Measurements from ENCODE around the gene DISP3.

Gene DISP3

DNA sequence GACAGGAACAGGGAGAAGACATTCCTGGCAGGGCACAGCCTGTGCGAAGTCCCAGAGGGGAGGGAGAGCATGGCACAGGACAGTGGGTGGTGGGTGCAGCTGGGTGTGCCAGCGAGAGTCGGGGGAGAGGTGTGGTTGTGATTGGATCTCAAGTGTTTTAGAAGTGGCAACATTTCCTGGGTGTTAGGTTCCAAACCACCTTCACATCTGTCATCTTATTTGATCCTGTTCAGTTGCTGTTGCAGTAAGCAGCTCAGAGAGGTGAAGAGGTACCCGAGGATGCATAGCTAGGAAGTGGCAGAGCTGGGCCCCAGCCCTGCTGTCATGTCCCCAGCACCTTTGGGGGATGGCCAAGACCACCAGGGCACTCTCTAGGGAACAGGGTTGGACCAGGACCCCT, 22.0 kb upstream of the DISP3 start:
- no peak for DNase-seq (ENCODE audit: low read depth, low spot score)

DNA sequence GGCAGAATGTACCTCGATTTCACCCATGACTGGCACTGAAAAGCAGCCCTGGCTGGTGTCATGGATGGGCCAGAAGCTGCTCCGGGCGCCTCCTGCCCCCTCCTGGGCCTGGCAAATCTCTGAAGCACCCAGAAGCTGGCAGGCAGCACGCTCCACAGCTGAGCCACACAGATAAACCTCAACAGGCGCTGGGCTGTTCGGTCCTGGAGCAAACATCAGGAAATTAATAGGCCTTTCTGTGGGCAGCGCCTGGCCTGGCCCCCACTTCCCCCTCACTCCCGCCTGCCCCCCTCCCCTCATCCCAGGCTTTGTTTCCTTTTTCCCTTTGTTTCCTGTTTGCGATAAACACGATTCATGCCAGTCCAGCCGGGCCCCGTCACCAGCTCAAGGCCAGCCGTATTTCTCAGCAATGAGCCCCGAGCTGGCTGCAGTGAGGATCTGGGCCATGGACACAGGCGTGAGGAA, 20.1 kb upstream of the DISP3 start:
- no peak for DNase-seq (ENCODE audit: low read depth, low spot score)

DNA sequence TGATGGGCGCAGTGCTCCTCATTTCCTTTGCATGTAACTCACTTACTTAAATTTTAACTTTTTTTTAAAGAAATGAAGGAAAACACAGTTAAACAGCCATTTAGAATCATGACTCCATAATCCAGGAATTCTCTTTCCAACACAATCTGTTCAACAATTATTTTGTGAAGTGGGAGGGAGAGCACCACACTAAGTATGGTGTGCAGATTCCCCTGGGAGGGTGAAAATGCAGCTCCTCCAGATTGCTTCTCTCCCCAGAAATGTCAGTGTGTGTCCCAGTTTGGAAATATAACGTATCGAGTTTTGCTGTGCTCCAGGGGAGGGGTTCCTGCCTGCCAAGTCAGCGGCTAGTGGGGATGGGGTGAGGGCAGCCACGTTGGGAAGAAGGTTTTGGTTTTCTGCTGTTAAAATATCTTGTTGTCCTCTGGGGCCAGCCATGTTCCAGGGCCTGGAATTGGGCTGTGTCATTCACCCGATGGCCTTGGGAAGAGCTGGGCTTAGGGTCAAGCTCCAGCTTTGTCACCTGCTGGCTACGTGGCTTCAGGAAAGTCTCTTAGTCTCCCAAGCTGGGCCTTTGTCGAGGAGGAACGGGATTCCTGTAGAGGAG, 17.3 kb upstream of the DISP3 start:
- no peak for DNase-seq (ENCODE audit: low read depth, low spot score)

DNA sequence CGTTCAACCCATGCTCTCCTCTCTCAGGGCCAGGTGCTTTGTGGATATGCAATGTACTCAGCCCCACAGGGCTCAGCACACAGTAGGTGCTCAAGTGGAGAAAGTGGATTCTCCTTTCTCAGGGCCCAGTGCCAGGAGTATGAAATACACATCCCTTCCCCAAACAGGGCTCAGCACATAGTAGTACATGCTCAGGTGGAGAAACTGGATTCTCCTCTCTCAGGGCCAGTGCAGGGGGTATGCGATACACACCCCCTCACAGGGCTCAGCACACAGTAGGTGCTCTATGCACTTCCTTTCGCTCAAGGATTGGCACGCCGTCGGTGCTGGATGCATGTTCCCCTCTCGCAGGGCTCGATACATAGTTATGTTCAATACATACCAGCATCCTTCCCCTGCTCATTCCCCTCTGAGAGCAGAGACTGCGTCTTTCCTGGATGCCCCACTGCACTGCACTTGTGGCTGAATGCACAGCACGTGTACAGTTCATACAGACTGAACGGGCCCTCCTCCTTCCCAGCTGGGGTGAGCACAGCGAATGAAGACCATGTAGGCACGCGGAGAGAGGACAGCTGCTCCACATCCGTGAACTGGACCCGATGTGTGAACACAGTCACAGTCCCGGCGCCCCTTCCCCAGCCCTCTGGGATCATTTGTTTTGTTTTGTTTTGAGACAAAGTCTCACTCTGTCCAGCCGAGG, 16.6 kb upstream of the DISP3 start:
- DNase-seq (ENCODE audit: low read depth, low spot score): no peak

- DNase-seq (ENCODE audit: low read depth, low spot score): no peak
Measured at GRCh38 chr1:11463177-11463576, 15.8 kb upstream of the DISP3 start.

DNA sequence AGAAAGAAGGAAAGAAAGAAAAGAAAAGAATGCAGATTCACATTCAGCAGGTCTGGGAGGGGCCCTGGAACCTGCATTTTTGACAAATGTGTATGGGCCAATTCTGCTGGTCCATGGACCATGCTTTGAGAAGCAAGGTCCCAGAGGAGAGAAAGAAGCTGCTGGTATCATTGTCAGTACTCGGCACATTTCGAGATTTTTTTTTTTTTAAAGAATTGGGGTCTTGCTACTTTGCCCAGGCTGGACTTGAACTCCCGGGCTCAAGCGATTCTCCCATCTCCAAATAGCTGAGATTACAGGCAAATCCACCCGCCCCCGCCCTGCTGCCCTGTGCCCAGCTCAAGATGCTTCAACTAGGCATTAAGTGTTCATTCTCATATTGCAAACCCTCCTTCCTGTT, 13.6 kb upstream of the DISP3 start:
- no peak for DNase-seq (ENCODE audit: low read depth, low spot score)

DNA sequence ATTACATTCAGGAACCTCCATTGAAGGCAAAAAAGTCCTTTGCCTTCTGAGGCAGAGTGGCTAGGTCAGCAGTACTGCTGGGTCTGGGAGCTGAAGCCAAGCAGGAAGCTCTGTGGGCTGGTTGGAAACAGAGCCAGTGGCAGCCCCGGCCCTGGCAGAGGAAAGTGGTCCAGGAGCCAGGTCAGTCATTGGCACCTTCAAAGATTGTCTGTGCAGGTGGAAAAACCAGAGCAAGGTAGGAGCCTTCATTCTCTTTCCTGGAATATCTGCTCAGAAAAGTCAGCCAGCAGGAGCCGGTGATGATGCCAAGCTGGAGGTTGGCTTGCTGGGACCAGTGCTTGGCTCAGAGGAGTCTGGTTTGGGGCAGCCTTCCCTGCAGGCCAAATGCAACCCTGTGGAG, 12.5 kb upstream of the DISP3 start:
- no peak for DNase-seq (ENCODE audit: low read depth, low spot score)

- DNase-seq (ENCODE audit: low read depth, low spot score): no peak
Measured at GRCh38 chr1:11468878-11469277, 10.1 kb upstream of the DISP3 start.

GRCh38 chr1:11470912-11471311, 8.0 kb upstream of the DISP3 start:
- no peak for DNase-seq (ENCODE audit: low read depth, low spot score)

DNA sequence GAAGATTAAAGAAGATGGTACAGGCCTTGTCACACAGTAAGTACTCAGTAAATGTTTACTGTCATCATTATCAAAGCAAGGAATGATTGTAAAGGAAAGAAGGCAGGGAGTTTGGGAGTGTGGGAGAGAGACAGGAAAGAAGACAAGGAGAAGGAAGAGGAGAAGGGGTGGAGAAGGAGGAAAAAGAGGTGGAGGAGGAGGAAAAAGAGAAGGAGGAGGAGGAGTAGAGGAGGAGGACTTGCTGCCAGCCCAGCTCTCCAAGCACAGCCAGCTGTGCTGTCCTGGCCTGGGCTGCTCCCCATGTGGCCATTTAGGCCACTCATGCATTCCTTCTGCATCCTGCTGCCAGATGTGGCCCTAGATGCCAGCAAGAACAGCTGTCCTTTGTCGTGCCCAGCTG, 7.5 kb upstream of the DISP3 start:
- no peak for DNase-seq (ENCODE audit: low read depth, low spot score)

DNA sequence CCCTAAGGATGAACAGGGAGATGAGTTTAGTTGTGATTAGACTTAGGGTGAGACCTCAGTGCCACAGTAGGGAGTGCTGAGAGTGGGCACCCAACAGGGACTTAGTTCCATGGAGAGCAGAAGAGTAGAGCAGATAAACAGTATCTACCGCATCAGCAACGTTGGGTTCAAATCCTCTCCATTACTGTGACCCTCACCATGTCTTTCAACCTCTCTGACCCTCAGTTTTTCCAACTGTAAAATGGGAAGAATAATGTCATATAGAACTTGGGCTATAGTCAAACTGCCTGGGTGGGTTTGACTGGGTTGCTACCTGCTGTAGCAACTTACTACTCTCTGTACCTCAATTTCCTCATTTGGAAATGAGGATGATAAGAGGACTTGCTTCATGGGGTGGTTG, 6.7 kb upstream of the DISP3 start:
- no peak for DNase-seq (ENCODE audit: low read depth, low spot score)

GRCh38 chr1:11472741-11473140, 6.2 kb upstream of the DISP3 start:
- no peak for DNase-seq (ENCODE audit: low read depth, low spot score)

GRCh38 chr1:11473491-11474034, 5.4 kb upstream of the DISP3 start:
- DNase-seq (ENCODE audit: low read depth, low spot score): peak; percentile 71

DNA sequence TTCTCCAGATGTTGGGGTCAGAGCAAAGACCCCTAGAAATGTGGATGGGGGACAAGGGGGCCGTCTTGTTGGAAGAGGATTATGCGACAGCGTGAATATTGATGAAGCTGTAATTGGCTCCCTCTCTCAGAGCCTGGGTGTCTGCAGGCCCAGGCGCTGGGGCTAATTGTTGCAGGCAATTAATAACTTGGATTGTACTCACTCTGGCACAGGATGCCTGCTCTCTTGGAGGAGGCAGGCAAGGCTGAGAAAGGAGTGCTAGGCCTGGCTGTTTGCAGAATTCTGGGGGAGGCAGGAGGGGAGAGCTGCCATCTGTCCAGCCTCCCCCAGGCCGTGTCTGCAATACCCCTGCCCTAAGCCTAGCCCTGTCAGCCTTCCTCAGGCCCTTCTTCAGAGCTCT, 4.1 kb upstream of the DISP3 start:
- no peak for DNase-seq (ENCODE audit: low read depth, low spot score)

DNA sequence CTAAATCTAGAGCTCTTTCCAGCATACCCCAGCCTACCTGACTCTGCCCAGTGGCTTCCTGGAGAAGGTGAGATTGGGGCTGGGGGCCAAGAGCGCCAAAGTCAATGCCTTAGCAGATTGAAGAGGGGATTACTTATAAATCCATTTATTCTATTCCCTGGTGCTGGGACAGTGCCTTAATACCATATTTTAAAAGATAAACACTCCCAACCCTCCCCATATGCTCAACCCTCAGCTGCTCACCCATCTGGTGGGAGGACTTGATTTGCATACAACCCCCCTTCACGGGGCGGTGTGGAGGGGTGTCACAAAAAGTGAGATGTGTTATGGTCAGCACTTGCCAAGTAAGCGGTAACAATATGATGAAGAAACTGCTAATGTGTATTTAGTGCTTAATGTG, 3.2 kb upstream of the DISP3 start:
- no peak for DNase-seq (ENCODE audit: low read depth, low spot score)

GRCh38 chr1:11479375-11479979, 522 bp downstream of the DISP3 start:
- DNase-seq (ENCODE audit: low read depth, low spot score): no peak

GRCh38 chr1:11481019-11481418, 2.1 kb downstream of the DISP3 start:
- no peak for DNase-seq (ENCODE audit: low read depth, low spot score)

DNA sequence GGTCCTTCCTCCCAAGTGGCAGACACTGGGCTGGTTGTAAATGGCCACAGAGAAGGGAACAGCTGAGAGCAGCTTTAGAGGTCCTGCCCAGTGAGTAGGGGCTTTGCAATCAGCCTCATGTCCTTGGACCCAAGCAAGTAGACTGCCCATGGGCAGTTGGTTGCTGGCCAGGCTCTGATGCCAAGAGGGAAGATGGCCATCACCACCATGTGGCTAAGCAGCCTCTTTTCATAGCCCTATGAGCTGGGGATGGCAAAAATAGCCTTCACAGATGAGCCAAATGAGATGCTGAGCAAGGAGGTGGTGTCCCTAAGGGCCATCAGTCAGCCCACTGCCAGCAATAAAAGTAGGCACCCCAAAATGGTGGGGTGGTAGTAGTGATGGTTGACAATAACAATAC, 3.2 kb downstream of the DISP3 start:
- no peak for DNase-seq (ENCODE audit: low read depth, low spot score)

GRCh38 chr1:11482701-11483479, 3.9 kb downstream of the DISP3 start:
- no peak for DNase-seq (ENCODE audit: low read depth, low spot score)

DNA sequence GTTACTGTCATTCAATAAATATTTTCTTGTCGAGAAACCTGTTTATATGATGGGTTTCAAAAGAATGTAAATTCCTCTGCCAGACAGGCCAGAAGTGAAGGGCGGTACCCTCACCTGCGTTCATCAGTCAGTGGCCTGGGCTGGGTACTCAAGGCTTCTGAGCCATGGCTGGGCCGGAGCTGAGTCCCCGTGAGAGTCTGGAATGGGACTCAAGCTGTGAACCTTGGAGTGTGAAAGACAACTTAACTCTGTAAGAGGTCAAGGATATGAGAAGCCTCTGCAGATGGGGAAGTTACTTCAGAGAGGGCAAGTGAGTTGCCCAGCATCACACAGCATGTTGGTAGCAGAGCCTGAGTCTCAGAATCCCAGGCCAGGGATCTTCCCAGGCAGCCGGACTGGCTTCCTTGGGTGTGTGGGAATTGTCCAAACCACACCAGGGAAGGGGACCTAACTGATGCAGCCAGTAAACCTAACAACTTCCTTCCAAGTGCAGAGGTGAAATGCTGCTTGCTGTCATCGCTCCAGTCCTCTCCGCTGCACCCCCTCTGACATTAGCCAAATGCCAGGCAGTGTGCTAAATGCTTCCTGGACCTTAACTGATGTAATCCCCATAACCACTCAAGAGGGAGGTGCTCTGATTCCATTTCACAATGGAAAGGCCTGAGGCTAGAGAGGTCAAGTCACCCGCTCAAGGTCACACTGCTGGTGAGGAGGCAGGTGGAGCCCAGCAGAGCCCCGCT, 4.8 kb downstream of the DISP3 start:
- DNase-seq (ENCODE audit: low read depth, low spot score): peak; percentile 37

- no peak for DNase-seq (ENCODE audit: low read depth, low spot score)
Measured at GRCh38 chr1:11484321-11484655, 5.3 kb downstream of the DISP3 start.

GRCh38 chr1:11485191-11485590, 6.2 kb downstream of the DISP3 start:
- no peak for DNase-seq (ENCODE audit: low read depth, low spot score)

Measured in ELF-1 (cell line).